Fibroblast of the aortic adventitia (primary cell): ENCODE results near the gene CD160. TPM values are rescaled to one million over a fixed set of nuclear protein-coding genes. Genes with fewer than 3 reads are reported as not detected.

Experiments
- DNase-seq: peaks from one replicate; pipeline ENCODE4 v3.0.0-alpha.2; 2010; ENCODE audit warnings: low read depth
- H3K4me3 ChIP-seq: 2 replicates; pipeline ENCODE4 v1.5.1; 2011; ENCODE audit warnings: low read depth, mild to moderate bottlenecking, control low read depth, low read length, moderate library complexity
- CTCF ChIP-seq: IDR thresholded peaks from 2 replicates; pipeline ENCODE4 v1.5.1; 2011; ENCODE audit warnings: mild to moderate bottlenecking, low read length, control low read depth, inconsistent platforms; ENCODE audit not compliant: insufficient read depth
- total RNA-seq: library from RNA; depleted of rRNA; stranded (reverse); fragments of >200 nt; gene quantifications from 2 replicates; pipeline ENCODE4 v1.2.3, GENCODE V29; 2012; ENCODE audit warnings: low replicate concordance

The CD160 gene
- total RNA-seq, 1 donor, result not detected

GRCh38 chr1:145788580-145788979 lies 69.3 kb downstream of the CD160 start:
- no peak for DNase-seq
- H3K4me3 ChIP-seq, result no peak overlapping the region
- TF ChIP-seq CTCF, result no peak

Other genes starting within 250 kb of the CD160 start
- 32.7 and 37.7 TPM in 2 replicates for gene GPR89A, start 111.5 kb upstream of the CD160 start, total RNA-seq
- gene PDZK1, start 12.1 kb upstream of the CD160 start, total RNA-seq, result 0.54 TPM in 1 of 2 replicates, not detected in the other
- gene RNF115, start 104.6 kb downstream of the CD160 start, total RNA-seq, result 17.3 and 33.5 TPM in 2 replicates
- 58.6 and 163 TPM in 2 replicates for gene POLR3C, start 104.7 kb downstream of the CD160 start, total RNA-seq
- gene NUDT17, start 126.1 kb downstream of the CD160 start, total RNA-seq, result 5.2 and 8.3 TPM in 2 replicates
- gene PIAS3, start 139.6 kb downstream of the CD160 start, total RNA-seq, result 6.4 and 24.6 TPM in 2 replicates
- gene ANKRD35, start 166.4 kb downstream of the CD160 start, total RNA-seq, result 3.2 and 3.9 TPM in 2 replicates
- gene ITGA10, start 190.6 kb downstream of the CD160 start, total RNA-seq, result 2.0 and 28.3 TPM in 2 replicates
- 26.8 and 33.4 TPM in 2 replicates for gene PEX11B, start 199.2 kb downstream of the CD160 start, total RNA-seq
- 111 and 583 TPM in 2 replicates for gene RBM8A, start 208.0 kb downstream of the CD160 start, total RNA-seq
- gene LIX1L, start 238.5 kb downstream of the CD160 start, total RNA-seq, result 50.8 and 73.3 TPM in 2 replicates
- 0.65 and 0.99 TPM in 2 replicates for gene ANKRD34A, start 245.1 kb downstream of the CD160 start, total RNA-seq
- gene POLR3GL, start 245.2 kb downstream of the CD160 start, total RNA-seq, result 15.7 and 28.4 TPM in 2 replicates